Epithelial cell of esophagus (primary cell): ENCODE data around the gene MARVELD1.

ENCODE experiments used
- DNase-seq: peaks from one replicate; pipeline ENCODE4 v3.0.0; 2010; ENCODE audit warnings: low read depth
- H3K4me3 ChIP-seq: 2 replicates; pipeline ENCODE4 v1.5.1; 2011; ENCODE audit warnings: mild to moderate bottlenecking, low read length, control low read depth
- TF ChIP-seq, protein P1 (sequence below): IDR thresholded peaks from 2 replicates; pipeline ENCODE4 v1.5.1; 2011; ENCODE audit warnings: low read depth, mild to moderate bottlenecking, low read length, control low read depth, inconsistent platforms; ENCODE audit not compliant: insufficient read depth; ENCODE audit errors: missing control alignments

MARVELD1 gene

DNA sequence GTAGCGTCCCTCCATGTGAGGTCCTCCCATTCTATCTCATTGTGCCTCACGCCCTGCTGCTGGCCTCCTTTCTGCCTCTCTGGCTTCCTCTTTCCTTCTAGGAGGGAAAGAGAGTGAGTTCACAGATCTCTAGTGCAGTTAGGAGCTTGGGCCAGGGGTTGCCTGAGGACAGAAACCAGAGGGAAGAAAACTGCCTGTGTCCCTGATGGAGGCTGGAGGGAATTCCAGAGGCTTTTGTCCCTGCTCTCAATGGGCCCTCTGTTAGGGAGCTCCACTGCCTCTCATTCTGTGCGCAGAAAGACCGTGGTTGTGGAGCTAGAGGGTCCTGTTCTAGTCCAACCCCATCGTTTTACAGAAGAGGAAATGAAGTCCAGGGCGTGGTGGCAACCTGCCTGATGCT is 4.6 kb downstream of the MARVELD1 start:
- no peak overlapping the region for H3K4me3 ChIP-seq
- DNase-seq: no peak
- TF ChIP-seq, protein P1, sequence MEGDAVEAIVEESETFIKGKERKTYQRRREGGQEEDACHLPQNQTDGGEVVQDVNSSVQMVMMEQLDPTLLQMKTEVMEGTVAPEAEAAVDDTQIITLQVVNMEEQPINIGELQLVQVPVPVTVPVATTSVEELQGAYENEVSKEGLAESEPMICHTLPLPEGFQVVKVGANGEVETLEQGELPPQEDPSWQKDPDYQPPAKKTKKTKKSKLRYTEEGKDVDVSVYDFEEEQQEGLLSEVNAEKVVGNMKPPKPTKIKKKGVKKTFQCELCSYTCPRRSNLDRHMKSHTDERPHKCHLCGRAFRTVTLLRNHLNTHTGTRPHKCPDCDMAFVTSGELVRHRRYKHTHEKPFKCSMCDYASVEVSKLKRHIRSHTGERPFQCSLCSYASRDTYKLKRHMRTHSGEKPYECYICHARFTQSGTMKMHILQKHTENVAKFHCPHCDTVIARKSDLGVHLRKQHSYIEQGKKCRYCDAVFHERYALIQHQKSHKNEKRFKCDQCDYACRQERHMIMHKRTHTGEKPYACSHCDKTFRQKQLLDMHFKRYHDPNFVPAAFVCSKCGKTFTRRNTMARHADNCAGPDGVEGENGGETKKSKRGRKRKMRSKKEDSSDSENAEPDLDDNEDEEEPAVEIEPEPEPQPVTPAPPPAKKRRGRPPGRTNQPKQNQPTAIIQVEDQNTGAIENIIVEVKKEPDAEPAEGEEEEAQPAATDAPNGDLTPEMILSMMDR: no peak

DNA sequence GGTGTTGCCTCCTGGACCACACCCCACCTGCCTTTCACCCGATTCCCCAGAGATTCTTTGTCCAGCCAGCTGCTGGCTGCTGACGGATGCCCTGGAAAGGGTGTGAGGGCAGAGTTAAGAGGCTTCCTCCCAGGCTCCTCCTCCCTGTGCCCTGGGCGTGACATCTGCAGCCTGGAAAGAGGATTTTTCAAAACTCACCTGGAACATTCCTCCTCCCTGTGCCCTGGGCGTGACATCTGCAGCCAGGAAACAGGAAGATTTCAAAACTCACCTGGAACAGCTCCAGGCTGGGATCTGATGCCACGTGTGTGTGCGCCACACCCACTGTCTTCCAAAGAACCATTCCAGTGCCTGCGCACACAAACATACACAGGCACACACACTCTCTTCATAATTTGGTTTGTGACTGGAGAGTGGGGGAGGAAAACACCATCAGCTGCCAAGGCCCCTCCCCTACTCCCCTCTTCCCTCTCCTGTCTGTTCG is 5.2 kb downstream of the MARVELD1 start:
- TF ChIP-seq, protein P1: no peak
- peak; percentile 99 for DNase-seq
- H3K4me3 ChIP-seq: no peak overlapping the region

DNA sequence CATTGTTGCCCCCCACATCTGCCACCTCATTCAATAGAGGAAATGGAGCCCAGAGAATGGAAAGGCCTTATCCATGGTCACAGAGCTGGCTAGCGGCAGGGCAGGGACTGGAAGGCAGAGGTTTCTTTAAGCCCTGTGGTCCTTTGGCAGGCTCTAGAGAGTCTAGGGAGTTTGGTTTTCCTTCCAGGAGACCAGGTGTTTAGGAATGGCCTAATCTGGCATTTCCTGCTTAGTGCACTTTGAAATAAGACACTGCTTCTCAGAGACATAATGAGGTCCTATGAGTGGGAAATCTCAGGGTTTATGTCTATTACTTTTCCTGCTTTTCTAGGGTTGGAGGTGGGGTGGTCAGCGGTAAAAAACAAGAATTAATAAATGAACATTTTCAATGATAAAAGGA is 6.1 kb downstream of the MARVELD1 start:
- no peak overlapping the region for H3K4me3 ChIP-seq
- no peak for DNase-seq
- TF ChIP-seq, protein P1: no peak

GRCh38 chr10:97721871-97722780 is 8.6 kb downstream of the MARVELD1 start:
- H3K4me3 ChIP-seq: no peak overlapping the region
- TF ChIP-seq, protein P1: no peak
- no peak for DNase-seq

GRCh38 chr10:97723001-97723400 is 9.5 kb downstream of the MARVELD1 start:
- peak; percentile 34 for DNase-seq
- TF ChIP-seq, protein P1: no peak
- H3K4me3 ChIP-seq: no peak overlapping the region

GRCh38 chr10:97724341-97724941 is 10.9 kb downstream of the MARVELD1 start:
- H3K4me3 ChIP-seq: no peak overlapping the region
- peak; percentile 83 for DNase-seq
- TF ChIP-seq, protein P1: no peak
